Endodermal cell (in vitro differentiated cells): Measurements from ENCODE around the gene UNC13C. TPM values are rescaled to one million over a fixed set of nuclear protein-coding genes. Genes with fewer than 3 reads are reported as not detected.

Source experiments
- DNase-seq: peaks from one replicate; pipeline ENCODE4 v3.0.0-alpha.2; 2017
- H3K27ac ChIP-seq: 2 replicates; pipeline ENCODE4 v1.5.1; 2013; ENCODE audit warnings: mild to moderate bottlenecking, low read depth, low read length, moderate library complexity
- H3K27me3 ChIP-seq: 2 replicates; pipeline ENCODE4 v1.6.1; 2013; ENCODE audit warnings: mild to moderate bottlenecking, low read length, moderate library complexity; ENCODE audit not compliant: insufficient read depth, control insufficient read depth, poor library complexity, severe bottlenecking
- H3K36me3 ChIP-seq: 2 replicates; pipeline ENCODE4 v1.7.0; 2013; ENCODE audit warnings: mild to moderate bottlenecking, low read length, moderate library complexity; ENCODE audit not compliant: control insufficient read depth, insufficient read depth
- H3K4me1 ChIP-seq: one replicate; pipeline ENCODE4 v1.7.0; 2013; ENCODE audit warnings: low read length; ENCODE audit not compliant: control insufficient read depth, insufficient read depth
- H3K4me3 ChIP-seq: 2 replicates; pipeline ENCODE4 v1.5.1; 2013; ENCODE audit warnings: mild to moderate bottlenecking, low read length, moderate library complexity
- H3K9ac ChIP-seq: 2 replicates; pipeline ENCODE4 v1.6.1; 2013; ENCODE audit warnings: mild to moderate bottlenecking, low read length, moderate library complexity; ENCODE audit not compliant: poor library complexity, severe bottlenecking; ENCODE audit errors: extremely low read depth
- H3K9me3 ChIP-seq: 2 replicates; pipeline ENCODE4 v1.6.1; 2013; ENCODE audit warnings: mild to moderate bottlenecking, low read length, moderate library complexity; ENCODE audit not compliant: control insufficient read depth
- H3K27ac Mint-ChIP-seq: 2 replicates; pipeline ENCODE4 v1.8.0; 2020; ENCODE audit warnings: mixed read lengths
- H3K27me3 Mint-ChIP-seq: 2 replicates; pipeline ENCODE4 v1.8.0; 2021; ENCODE audit warnings: mild to moderate bottlenecking, mixed read lengths; ENCODE audit not compliant: insufficient read depth
- H3K36me3 Mint-ChIP-seq: 2 replicates; pipeline ENCODE4 v1.8.0; 2020; ENCODE audit warnings: low read depth, mixed read lengths
- H3K4me1 Mint-ChIP-seq: 2 replicates; pipeline ENCODE4 v1.8.0; 2020; ENCODE audit warnings: mixed read lengths
- H3K4me3 Mint-ChIP-seq: 2 replicates; pipeline ENCODE4 v1.8.0; 2020; ENCODE audit warnings: mild to moderate bottlenecking, moderate library complexity, mixed read lengths
- H3K9me3 Mint-ChIP-seq: 2 replicates; pipeline ENCODE4 v1.8.0; 2020; ENCODE audit warnings: mild to moderate bottlenecking, mixed read lengths
- WGBS, 2 experiments: methylation state at CpG; one replicate each; pipeline versions ENCODE4 v1.1.5 to v1.1.7; 2013; ENCODE audit warnings: missing lambda C conversion rate in 2 of 2, mixed read lengths in 1 of 2; ENCODE audit not compliant: insufficient coverage in 1 of 2, insufficient read length in 1 of 2; 5-methylcytosine and 5-hydroxymethylcytosine counted together
- total RNA-seq, 2 donors: library from RNA; stranded (reverse); fragmentation: NEBNext Ultra II Directional in 1 of 2; extraction: Animal tissue kit (Norgen Biotek cat#: 25700) in 1 of 2; gene quantifications; 2 replicates in 1 of 2; 3 replicates in 1 of 2; pipeline ENCODE4 v1.2.1, GENCODE V29; 2021
- TF ChIP-seq, protein P1 (sequence below): fragments of 200-600 bp; sonication (generic); conservative IDR thresholded peaks from 2 replicates; pipeline ENCODE4 v1.5.0; 2021; ENCODE audit warnings: antibody characterized with exemption, mild to moderate bottlenecking

Gene UNC13C
- total RNA-seq, 2 donors from 2014 or later = 7.2 to 19.9 TPM

DNA sequence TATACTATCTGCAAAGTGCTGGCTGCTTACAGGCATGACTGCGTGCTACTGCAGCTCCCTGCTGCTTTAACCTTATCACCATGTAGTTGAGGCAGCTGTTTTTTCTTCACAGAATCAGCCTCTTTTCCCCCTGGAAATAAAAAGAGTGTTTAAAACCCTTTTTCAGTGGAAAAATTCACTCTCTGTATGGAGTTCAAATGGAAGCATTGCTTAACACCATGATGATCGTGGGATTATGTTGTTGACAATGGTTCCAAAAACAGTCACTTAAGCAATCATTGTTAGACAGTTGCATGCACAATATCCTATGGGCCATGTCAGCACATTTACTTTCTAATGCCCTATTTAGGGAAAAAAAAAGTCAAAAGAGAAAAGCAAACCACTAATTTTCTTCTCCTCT lies 536.4 kb downstream of the UNC13C start:
- 93 to 100% methylated on average over 2 of the region's 2 CpGs for WGBS, 2 experiments
- Histone ChIP-seq H3K36me3 (no peaks in the 10 kb centered on the region), H3K4me3 (no peak overlapping the region), H3K27ac (no peak overlapping the region), H3K27me3 (no peaks in the 10 kb centered on the region), H3K4me1 (no peaks in the 10 kb centered on the region), H3K9me3 (no peaks in the 10 kb centered on the region), H3K9ac (no peak overlapping the region)
- H3K9me3 Mint-ChIP-seq = peaks cover 6% of the 10 kb centered on the region
- no peak overlapping the region for H3K4me3 Mint-ChIP-seq
- no peaks in the 10 kb centered on the region for H3K27me3 Mint-ChIP-seq
- TF ChIP-seq, protein P1, sequence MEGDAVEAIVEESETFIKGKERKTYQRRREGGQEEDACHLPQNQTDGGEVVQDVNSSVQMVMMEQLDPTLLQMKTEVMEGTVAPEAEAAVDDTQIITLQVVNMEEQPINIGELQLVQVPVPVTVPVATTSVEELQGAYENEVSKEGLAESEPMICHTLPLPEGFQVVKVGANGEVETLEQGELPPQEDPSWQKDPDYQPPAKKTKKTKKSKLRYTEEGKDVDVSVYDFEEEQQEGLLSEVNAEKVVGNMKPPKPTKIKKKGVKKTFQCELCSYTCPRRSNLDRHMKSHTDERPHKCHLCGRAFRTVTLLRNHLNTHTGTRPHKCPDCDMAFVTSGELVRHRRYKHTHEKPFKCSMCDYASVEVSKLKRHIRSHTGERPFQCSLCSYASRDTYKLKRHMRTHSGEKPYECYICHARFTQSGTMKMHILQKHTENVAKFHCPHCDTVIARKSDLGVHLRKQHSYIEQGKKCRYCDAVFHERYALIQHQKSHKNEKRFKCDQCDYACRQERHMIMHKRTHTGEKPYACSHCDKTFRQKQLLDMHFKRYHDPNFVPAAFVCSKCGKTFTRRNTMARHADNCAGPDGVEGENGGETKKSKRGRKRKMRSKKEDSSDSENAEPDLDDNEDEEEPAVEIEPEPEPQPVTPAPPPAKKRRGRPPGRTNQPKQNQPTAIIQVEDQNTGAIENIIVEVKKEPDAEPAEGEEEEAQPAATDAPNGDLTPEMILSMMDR = no peak
- no peak overlapping the region for H3K27ac Mint-ChIP-seq
- no peaks in the 10 kb centered on the region for H3K36me3 Mint-ChIP-seq
- no peak for DNase-seq
- H3K4me1 Mint-ChIP-seq = peaks cover 5% of the 10 kb centered on the region

DNA sequence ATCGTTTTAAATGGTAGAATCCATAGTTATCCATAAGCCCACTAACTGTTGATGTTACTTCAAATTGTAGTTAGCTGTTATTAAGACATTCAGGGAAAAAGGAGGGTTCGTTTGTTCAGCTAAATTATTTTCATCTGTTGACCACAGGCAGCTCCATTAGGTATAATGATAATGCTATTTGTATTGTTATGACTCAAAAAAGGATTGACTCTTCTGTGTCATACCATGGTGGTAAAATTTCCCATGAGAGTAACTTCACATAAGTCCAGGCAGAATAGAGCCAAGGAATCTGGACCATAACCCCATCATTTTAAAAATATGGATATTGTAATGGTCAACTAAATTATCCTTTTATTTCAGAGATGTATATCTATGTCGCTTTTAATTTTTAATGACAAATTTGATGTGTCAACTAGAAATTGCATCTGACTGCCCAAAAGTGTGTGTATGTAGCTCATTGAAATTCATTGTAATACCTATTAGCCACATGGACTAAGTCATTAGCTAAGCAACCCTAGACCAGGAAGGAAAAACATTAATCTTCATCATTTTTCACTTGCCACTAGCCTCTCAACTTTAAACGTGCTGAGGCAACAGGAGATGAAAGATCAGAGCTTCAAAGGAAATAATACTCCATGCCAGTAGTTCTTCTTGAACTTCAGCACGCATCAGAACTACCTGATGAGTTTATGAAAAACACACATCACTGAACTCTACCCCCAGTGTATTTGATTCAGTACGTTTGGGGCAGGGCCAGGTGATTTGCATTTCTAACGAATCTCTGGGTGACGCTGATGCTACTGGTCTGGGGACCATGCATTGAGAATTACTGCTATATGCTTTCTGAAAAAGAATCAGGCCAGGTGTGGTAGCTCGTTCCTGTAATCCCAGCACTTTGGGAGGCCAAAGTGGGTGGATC lies 537.7 kb downstream of the UNC13C start:
- Histone ChIP-seq H3K4me1 (no peaks in the 10 kb centered on the region), H3K4me3 (no peak overlapping the region), H3K9me3 (no peaks in the 10 kb centered on the region), H3K36me3 (no peaks in the 10 kb centered on the region), H3K27me3 (no peaks in the 10 kb centered on the region), H3K9ac (no peak overlapping the region), H3K27ac (no peak overlapping the region)
- no peaks in the 10 kb centered on the region for H3K27me3 Mint-ChIP-seq
- no peak for DNase-seq
- no peak overlapping the region for H3K4me3 Mint-ChIP-seq
- TF ChIP-seq, protein P1 = no peak
- H3K27ac Mint-ChIP-seq = no peak overlapping the region
- WGBS, 2 experiments = 90 to 95% methylated on average over 3 to 9 of the region's 9 CpGs
- H3K9me3 Mint-ChIP-seq = peaks cover 6% of the 10 kb centered on the region
- H3K36me3 Mint-ChIP-seq = no peaks in the 10 kb centered on the region
- H3K4me1 Mint-ChIP-seq = peaks cover 16% of the 10 kb centered on the region

DNA sequence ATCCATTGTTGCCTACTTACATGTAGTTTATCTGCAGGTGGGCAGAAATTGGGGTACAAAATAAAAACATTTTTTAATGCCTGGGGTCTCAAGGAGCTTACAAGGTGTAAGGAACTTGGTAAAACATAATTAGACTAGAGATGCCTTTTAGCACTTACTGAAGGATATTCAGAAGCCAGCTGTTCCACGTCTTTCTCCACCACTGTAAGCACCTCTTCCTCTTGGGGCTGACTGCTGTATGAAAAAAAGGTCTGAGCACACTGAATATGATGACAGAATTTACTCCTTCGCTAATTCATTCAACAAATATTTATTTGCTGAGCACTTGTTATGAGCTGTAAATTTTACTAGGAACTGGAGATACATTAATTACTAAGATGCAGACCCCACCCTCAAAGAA lies 539.1 kb downstream of the UNC13C start:
- 82% methylated on average over 1 of the region's 2 CpGs; no CpG with 5 or more reads in 1 of the 2 experiments for WGBS, 2 experiments
- TF ChIP-seq, protein P1 = no peak
- H3K4me3 Mint-ChIP-seq = no peak overlapping the region
- no peak overlapping the region for H3K27ac Mint-ChIP-seq
- Histone ChIP-seq H3K9me3 (no peaks in the 10 kb centered on the region), H3K36me3 (no peaks in the 10 kb centered on the region), H3K27me3 (no peaks in the 10 kb centered on the region), H3K4me1 (no peaks in the 10 kb centered on the region), H3K4me3 (no peak overlapping the region), H3K9ac (no peak overlapping the region), H3K27ac (no peak overlapping the region)
- no peaks in the 10 kb centered on the region for H3K27me3 Mint-ChIP-seq
- no peaks in the 10 kb centered on the region for H3K36me3 Mint-ChIP-seq
- peaks cover 16% of the 10 kb centered on the region for H3K4me1 Mint-ChIP-seq
- H3K9me3 Mint-ChIP-seq = peaks cover 6% of the 10 kb centered on the region
- no peak for DNase-seq
